BE2C (cell line): ENCODE measurements around the gene GET4.
"Not testable (repeated sequence)": the region's sequence is repeated elsewhere in the genome, so short reads cannot be mapped to it uniquely, and the experiment has no call there.

Experiments
- DNase-seq: peaks from one replicate; pipeline ENCODE4 v3.0.0-alpha.2; 2020
- H3K27me3 ChIP-seq: fragments of 250-450 bp; sonication (Bioruptor Pico); 2 replicates; pipeline ENCODE4 v1.5.1; 2020; ENCODE audit warnings: mild to moderate bottlenecking
- H3K36me3 ChIP-seq: fragments of 250-450 bp; sonication (Bioruptor Pico); 2 replicates; pipeline ENCODE4 v1.5.1; 2020; ENCODE audit warnings: mild to moderate bottlenecking
- H3K4me1 ChIP-seq: fragments of 250-450 bp; sonication (Bioruptor Pico); 2 replicates; pipeline ENCODE4 v1.5.1; 2020
- H3K4me3 ChIP-seq: 2 replicates; pipeline ENCODE4 v1.5.1; 2011; ENCODE audit warnings: low read depth, low read length
- H3K9me3 ChIP-seq: fragments of 250-450 bp; sonication (Bioruptor Pico); 2 replicates; pipeline ENCODE4 v1.5.1; 2020
- CTCF ChIP-seq: IDR thresholded peaks from 2 replicates; pipeline ENCODE4 v1.5.1; 2012; ENCODE audit warnings: mild to moderate bottlenecking, low read depth, low read length

Gene GET4

GRCh38 chr7:920351-921070 lies 44.2 kb downstream of the GET4 start:
- no peak for DNase-seq
- Histone ChIP-seq H3K9me3 (no peaks in the 10 kb centered on the region), H3K4me3 (no peak overlapping the region), H3K4me1 (peaks cover 15% of the 10 kb centered on the region), H3K27me3 (no peaks in the 10 kb centered on the region), H3K36me3 (no peaks in the 10 kb centered on the region)
- no peak for TF ChIP-seq CTCF

- H3K36me3 ChIP-seq: no peaks in the 10 kb centered on the region
- H3K4me1 ChIP-seq: peaks cover 12% of the 10 kb centered on the region
- no peak for TF ChIP-seq CTCF
- H3K27me3 ChIP-seq: no peaks in the 10 kb centered on the region
- no peak for DNase-seq
- H3K9me3 ChIP-seq: no peaks in the 10 kb centered on the region
- no peak overlapping the region for H3K4me3 ChIP-seq
Measured at GRCh38 chr7:921071-921461, 44.7 kb downstream of the GET4 start.

DNA sequence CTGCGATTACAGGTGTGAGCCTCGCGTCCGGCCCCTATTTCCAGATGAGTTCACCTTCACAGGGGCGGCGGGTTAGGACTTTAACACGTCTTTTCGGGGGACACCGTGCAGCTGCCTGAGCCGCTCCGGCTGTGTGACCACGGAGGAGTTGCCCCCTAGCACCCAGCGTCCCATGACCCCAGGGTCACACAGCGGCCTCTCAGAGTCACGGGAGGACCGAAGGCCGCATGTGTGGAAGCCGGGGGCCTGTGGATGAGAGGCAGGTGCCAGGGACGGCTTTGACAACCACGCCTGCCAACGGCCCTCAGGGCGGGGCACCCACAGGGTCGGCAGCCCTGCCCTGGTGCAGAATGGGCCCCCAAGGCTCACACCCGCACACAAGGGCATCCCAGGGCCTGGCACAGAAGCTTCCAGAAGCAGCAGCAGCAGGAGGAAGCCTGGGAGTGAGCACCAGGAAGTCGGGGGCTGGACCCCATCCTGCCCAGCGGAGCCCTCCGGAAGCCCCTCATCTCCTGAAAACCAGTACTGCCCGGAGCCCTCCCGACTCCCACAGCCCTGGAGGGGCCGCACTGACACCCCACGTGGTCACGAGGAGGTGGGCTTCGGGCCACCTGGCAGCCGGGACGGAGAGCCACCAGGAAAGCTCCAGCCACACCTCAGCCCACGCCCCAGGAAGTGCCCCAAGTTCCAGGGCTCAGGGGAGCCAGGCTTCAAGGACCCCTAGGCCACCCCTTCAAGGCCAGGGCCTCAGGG lies 45.4 kb downstream of the GET4 start:
- TF ChIP-seq CTCF: no peak
- Histone ChIP-seq H3K9me3 (no peaks in the 10 kb centered on the region), H3K4me1 (peaks cover 6% of the 10 kb centered on the region), H3K36me3 (no peaks in the 10 kb centered on the region), H3K27me3 (no peaks in the 10 kb centered on the region), H3K4me3 (no peak overlapping the region)
- DNase-seq: no peak

- no peak for TF ChIP-seq CTCF
- H3K36me3 ChIP-seq: no peaks in the 10 kb centered on the region
- H3K4me3 ChIP-seq: no peak overlapping the region
- H3K9me3 ChIP-seq: no peaks in the 10 kb centered on the region
- H3K4me1 ChIP-seq: peaks cover 6% of the 10 kb centered on the region
- no peak for DNase-seq
- H3K27me3 ChIP-seq: no peaks in the 10 kb centered on the region
Measured at GRCh38 chr7:922334-923107, 46.2 kb downstream of the GET4 start.

- DNase-seq: peak; percentile 39
- H3K4me3 ChIP-seq: no peak overlapping the region
- peaks cover 6% of the 10 kb centered on the region for H3K4me1 ChIP-seq
Measured at GRCh38 chr7:923108-924041, 47.0 kb downstream of the GET4 start.

GRCh38 chr7:924042-924441 lies 47.7 kb downstream of the GET4 start:
- not testable (repeated sequence) for H3K27me3 ChIP-seq, H3K4me3 ChIP-seq, H3K4me1 ChIP-seq, H3K9me3 ChIP-seq, H3K36me3 ChIP-seq
- DNase-seq: peak; percentile 29

More at GRCh38 chr7:923108-924041, 47.0 kb downstream of the GET4 start:
- no peaks in the 10 kb centered on the region for H3K9me3 ChIP-seq
- no peak for TF ChIP-seq CTCF
- H3K36me3 ChIP-seq: no peaks in the 10 kb centered on the region
- no peaks in the 10 kb centered on the region for H3K27me3 ChIP-seq
